ENCODE results near the gene PCIF1.
"Not testable (repeated sequence)": the region's sequence is repeated elsewhere in the genome, so short reads cannot be mapped to it uniquely, and the experiment has no call there.

PCIF1 gene

GRCh38 chr20:45924391-45925261 lies 9.9 kb upstream of the PCIF1 start:
- DNase-seq, result no peak

DNA sequence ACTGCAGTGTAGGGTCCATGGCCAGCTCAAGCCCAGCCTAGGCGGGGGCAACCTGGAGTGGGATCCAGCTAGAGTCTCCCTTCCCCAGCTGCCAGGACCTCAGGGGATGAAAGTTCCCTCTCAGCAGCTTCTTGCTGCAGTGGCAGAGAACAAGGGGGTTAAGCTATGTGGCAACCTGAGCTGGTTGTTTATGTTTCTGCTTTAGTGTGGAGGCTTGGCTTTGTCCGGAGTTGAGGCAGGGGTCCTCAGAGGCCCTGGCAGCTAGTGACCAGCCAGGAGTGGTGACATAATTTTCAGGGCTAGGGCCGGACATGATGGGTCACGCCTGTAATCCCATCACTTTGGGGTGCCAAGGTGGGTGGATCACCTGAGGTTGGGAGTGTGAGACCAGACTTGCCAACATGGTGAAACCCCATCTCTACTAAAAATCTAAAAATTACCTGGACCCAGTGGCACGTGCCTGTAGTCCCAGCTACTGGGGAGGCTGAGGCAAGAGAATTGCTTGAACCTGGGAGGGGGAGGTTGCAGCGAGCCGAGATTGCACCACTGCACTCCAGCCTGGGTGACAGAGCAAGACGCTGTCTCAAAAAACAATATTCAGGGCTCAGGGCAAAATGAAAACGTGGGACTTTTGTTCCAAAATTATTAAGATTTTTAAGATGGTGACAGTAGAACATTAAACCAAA lies 8.5 kb upstream of the PCIF1 start:
- DNase-seq, result no peak

- DNase-seq, result no peak
Measured at GRCh38 chr20:45926731-45927070, 7.8 kb upstream of the PCIF1 start.

- no peak for DNase-seq
Measured at GRCh38 chr20:45927071-45927878, 7.2 kb upstream of the PCIF1 start.

- DNase-seq, result not testable (repeated sequence)
Measured at GRCh38 chr20:45931680-45932079, 2.8 kb upstream of the PCIF1 start.

- DNase-seq, result peak; percentile 38
Measured at GRCh38 chr20:45933266-45934045, 1.0 kb upstream of the PCIF1 start.

- peak; percentile 62 for DNase-seq
Measured at GRCh38 chr20:45934046-45934585, 367 bp upstream of the PCIF1 start.

GRCh38 chr20:45935416-45936046 lies 1.0 kb downstream of the PCIF1 start:
- DNase-seq, result no peak

GRCh38 chr20:45937765-45938164 lies 3.3 kb downstream of the PCIF1 start:
- DNase-seq, result no peak

DNA sequence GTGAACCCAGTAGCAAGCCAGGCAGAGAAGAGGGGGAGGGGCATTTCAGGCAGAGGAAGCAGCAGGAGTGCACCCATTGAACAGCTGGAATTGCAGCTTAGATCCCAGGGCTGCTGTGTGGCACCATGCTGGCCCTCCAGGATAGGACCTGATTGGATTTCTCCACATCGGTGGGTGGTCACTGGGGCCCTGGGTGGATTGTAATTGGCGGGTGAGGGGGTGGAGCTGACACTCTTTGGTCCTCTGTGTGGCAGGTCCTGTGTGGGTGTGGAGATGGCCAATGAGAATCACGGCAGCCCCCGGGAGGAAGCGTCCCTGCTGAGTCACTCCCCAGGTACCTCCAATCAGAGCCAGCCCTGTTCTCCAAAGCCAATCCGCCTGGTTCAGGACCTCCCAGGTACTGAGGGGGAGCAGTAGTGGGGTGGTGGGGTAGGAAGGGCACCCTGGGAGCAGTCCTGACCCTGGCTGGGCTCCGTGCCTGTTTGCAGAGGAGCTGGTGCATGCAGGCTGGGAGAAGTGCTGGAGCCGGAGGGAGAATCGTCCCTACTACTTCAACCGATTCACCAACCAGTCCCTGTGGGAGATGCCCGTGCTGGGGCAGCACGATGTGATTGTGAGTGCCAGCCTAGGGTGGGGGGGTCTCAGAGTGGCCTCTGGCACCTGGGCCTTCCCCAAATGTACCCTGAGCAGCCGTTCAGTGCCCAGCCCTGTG lies 4.4 kb downstream of the PCIF1 start:
- DNase-seq, result no peak

DNA sequence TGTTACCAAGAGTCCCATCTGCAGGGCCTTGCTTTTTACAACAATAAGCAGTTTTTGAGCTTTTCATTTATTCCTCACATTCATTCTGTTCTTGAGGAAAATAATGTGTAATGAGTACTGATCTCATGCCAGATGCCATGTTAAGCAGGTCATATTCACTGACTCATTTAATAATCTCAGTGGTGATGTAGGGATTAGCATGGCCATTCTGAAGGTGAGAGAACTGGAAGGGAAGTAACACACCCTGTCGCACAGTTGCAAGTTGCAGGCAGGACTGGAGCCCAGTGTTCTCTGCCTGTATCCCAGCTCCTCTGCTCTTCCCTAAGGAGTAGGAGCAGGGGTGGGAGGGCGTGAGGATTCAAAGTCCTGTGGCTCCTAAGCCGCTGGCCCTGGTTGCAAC lies 5.6 kb downstream of the PCIF1 start:
- no peak for DNase-seq

DNA sequence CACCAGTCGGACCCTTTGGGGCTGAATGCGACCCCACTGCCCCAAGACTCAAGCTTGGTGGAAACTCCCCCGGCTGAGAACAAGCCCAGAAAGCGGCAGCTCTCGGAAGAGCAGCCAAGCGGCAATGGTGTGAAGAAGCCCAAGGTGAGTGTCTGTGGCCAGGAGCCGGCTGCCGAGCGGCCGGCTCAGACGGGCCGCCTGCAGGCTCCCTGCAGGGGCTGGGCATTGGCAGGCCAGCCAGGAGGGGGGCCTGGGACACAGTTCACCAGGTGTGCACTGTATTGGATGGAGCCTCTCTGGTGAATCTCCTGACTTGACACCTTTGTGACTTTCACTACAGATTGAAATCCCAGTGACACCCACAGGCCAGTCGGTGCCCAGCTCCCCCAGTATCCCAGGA lies 6.0 kb downstream of the PCIF1 start:
- DNase-seq, result no peak

GRCh38 chr20:45943613-45944012 lies 9.1 kb downstream of the PCIF1 start:
- no peak for DNase-seq

DNA sequence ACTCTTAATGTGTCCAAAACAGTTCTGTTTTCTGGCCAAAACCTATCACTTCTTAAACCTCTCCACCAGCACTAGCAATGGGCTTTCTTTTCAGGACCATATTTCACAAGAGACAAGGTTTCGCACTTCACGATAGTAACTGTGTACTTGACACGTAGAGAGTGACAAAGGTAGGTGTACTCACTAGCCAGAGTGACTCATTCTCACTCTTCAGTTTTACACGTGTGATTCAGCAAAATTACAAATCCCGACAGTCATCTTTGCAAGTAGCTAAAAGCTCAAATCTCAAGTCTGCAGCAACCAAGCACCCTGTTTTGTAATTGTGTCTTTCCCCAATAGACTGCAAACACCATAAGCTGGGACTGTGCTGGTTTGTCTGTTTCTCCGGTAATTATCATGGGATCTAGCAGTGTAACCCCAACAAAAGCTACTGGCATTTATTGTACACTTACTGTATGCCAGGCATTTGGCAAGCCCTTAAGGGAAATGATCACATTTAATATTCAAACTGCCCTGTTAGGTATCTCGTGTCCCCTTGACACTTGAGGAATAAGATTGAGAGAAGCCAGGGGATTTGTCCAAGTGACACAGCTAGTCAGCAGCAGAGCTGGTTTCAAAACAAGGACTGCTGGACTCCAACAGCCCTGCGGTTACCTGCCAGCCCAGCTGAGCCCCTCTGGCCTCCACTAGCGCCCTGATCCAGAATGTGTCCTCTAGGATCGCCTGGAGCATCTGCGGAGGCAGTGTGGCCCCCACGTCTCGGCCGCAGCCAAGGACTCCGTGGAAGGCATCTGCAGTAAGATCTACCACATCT lies 9.9 kb downstream of the PCIF1 start:
- no peak for DNase-seq

DNA sequence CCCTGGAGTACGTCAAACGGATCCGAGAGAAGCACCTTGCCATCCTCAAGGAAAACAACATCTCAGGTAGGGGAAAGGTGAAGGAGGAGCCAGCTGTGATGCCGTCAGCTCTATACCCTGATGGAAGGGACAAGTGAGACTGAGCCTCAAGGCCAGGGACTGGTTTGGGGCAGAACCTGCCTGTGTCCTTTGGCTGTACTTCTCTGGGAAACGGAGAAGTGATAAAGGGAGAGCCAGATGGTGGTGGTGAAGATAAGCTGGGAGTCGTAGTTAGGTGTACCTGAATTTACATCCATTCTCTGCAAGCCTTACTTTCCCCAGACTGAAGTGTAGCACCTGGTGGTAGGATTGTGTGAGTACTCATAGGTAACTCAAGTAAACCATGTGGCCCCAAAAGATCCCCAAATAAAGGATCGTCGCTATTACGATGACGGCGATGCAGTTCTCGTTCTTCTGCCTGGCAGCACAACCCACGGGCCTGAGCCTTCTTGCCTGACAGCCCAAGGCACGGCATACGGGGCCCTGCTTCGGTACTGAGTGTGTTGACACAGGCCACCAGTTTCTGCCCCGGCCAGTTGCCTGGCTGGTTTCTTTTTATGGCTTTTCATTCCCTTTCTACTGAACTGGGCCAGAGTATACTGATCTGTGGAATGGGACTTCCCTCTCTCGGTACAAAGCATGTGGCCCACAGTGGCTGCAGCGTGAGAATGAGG lies 10.6 kb downstream of the PCIF1 start:
- no peak for DNase-seq

- no peak for DNase-seq
Measured at GRCh38 chr20:45945678-45946148, 11.2 kb downstream of the PCIF1 start.

GRCh38 chr20:45946149-45946970 lies 11.9 kb downstream of the PCIF1 start:
- DNase-seq, result no peak

DNA sequence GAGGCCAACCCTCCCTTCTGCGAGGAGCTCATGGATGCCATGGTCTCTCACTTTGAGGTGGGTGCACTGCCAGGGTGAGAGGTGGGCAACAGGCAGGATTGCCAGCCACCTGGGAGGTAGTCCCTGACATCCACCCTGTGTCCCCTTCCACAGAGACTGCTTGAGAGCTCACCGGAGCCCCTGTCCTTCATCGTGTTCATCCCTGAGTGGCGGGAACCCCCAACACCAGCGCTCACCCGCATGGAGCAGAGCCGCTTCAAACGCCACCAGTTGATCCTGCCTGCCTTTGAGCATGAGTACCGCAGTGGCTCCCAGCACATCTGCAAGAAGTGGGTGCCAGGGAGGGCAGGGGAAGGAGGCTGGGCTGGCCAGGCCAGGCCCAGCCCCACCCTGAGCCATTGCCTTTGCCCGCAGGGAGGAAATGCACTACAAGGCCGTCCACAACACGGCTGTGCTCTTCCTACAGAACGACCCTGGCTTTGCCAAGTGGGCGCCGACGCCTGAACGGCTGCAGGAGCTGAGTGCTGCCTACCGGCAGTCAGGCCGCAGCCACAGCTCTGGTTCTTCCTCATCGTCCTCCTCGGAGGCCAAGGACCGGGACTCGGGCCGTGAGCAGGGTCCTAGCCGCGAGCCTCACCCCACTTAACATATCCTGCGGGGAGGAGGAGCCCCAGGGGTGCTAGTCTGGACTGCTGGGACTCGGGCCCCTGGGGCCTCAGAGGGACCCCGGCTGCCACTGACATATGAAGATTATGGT lies 12.8 kb downstream of the PCIF1 start:
- no peak for DNase-seq
